ENCODE measurements around the gene BTNL9.

- TF ChIP-seq HOXA7 (CRISPR knock-in tag; IDR thresholded peaks at IDR 0.05) (no peak), EP300 (IDR thresholded peaks at IDR 0.05) (no peak), JUN (IDR thresholded peaks at IDR 0.05) (no peak), POLR2A (IDR thresholded peaks at IDR 0.05; ENCODE audit: low read length) (no peak), EHMT2 (IDR thresholded peaks at IDR 0.05; ENCODE audit: low read depth) (no peak), MAFK (IDR thresholded peaks at IDR 0.05; ENCODE audit: partially characterized antibody) (no peak), BHLHE40 (IDR thresholded peaks at IDR 0.05; ENCODE audit: low read depth, low read length) (no peak), ZFP36 (IDR thresholded peaks at IDR 0.05; ENCODE audit: borderline replicate concordance, partially characterized antibody) (no peak), RCOR1 (IDR thresholded peaks at IDR 0.05; ENCODE audit: low read depth, low read length) (no peak), CTCF (IDR thresholded peaks at IDR 0.05) (no peak)
Observed at GRCh38 chr5:181050016-181050415, 9.9 kb downstream of the BTNL9 start.

Data from A549 (cell line).